HG02763 (cell line): Measurements from ENCODE around the gene MFSD12.
A peak's percentile ranks its signal among the peaks of the same experiment; 100 is the strongest.
"Not testable (repeated sequence)": the region's sequence is repeated elsewhere in the genome, so short reads cannot be mapped to it uniquely, and the experiment has no call there.

ENCODE experiments used
- ATAC-seq: cut with Tn5 transposase; IDR thresholded peaks from one replicate; pipeline ENCODE4 v1.9.1; 2021; ENCODE audit warnings: mild to moderate bottlenecking, moderate library complexity; ENCODE audit not compliant: unreplicated experiment

The MFSD12 gene

DNA sequence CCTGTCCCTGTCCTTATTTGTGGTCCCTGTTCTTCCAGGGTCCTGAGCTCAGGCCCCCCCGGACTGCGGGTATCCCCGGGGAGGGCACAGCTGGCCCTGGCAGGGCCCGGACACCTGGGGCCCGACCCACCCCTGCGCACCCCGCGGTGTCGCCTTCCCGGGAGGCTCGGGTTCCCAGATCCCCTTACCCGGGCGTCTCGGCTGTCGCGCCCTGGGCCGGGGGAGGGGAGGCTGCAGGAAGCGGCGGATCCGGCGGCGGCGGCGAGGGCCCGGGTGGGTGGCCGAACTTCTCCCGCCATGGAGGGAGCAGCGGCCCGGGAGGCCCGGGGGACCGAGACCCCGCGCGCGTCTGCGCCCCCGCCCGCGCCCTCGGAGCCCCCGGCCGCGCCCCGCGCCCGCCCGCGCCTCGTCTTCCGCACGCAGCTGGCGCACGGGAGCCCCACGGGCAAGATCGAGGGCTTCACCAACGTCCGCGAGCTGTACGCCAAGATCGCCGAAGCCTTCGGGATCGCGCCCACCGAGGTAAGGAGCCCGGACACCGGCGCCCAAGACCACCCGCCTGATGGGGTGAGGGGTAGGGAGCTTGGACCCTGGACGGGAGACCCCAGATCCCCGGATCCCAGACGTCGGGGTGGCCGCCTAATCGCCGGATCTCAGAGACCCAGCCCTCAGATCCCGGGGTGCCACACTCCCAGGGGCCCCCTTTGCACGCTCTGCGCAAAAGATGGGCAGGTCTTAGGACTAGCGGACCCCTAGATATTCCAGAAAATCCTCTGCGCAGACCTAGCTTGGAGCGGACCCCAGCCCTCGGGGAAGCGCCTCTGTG lies 28.1 kb upstream of the MFSD12 start, which contains the start of gene GIPC3:
TSS of gene GIPC3 (plus strand) at position 178 of the 826 bp plus-strand sequence. CDS start at position 298, 120 bp downstream.
- no peak for ATAC-seq

- not testable (repeated sequence) for ATAC-seq
These were observed 26.8 kb upstream of the MFSD12 start for GRCh38 chr19:3584036-3584802.

DNA sequence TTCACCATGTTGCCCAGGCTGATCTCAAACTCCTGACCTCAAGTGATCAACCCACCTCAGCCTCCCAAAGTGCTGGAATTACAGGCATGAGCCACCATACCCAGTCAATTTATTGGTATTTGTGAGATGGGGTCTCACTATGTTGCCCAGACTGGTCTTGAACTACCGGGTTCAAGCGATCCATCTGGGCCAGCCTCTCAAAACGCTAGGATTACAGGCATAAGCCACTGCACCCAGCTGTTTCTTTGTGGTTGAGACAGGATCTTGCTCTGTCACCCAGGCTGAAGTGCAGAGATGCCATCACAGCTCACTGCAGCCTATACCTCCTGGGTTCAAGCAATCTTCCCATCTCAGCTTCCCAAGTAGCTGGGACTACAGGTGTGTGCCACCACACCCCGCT lies 24.4 kb upstream of the MFSD12 start:
- not testable (repeated sequence) for ATAC-seq

GRCh38 chr19:3580156-3580934 lies 23.0 kb upstream of the MFSD12 start:
- no peak for ATAC-seq

- no peak for ATAC-seq
These were observed 21.0 kb upstream of the MFSD12 start for GRCh38 chr19:3578390-3578789.

DNA sequence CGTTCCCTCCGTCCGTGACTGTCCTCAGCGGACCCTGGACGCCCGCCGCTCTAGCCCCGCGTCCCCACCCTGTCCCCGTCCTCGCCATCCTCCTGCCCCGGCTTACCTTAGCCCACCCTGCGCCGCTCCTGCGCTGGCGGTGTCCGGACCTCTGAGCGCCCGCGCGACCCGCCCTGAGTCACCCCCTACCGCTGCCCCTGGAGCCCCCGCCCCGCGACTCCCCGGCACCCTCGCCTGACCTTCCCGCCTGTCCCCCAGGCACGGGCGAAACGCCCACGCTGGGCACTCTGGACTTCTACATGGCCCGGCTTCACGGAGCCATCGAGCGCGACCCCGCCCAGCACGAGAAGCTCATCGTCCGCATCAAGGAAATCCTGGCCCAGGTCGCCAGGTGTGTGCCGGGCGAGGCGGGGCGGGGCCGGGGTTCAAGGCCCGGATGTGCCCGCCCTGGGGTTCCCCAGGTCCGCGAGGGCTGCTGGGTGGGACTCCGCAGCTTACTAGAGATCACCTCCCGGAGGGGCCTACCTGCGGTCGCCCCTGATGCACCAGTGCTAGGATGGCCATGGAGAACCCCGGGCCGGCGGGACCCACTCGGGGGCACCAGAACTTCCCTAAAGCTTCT lies 20.4 kb upstream of the MFSD12 start:
- ATAC-seq = no peak

DNA sequence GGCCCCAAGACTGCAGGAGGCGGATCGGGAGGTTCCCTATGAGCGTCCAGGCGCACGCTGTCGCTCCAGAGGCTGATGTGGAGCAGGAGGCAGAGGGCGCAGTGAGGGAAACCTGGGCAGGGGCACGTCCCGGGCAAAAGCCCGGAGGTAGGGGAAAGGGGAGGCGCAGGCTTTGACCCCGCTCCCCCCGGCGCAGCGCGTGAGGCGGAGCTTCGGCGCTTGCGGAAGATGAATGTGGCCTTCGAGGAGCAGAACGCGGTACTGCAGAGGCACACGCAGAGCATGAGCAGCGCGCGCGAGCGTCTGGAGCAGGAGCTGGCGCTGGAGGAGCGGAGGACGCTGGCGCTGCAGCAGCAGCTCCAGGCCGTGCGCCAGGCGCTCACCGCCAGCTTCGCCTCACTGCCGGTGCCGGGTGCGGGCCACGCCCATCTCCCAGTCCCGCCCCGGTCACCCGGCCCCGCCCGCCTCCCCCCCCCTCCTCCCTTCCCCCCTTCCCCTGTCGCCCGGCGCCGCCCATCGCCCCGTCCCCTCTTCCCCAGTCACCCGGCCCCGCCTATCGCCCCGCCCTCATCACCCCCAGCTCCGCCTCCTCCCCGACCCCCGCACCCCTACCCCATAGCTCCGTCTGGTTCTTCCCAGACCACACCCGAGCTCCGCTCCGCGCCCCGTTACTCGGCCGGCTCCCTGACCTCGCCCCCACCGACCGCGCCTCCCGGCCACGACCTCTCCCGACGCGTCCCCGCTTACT lies 19.5 kb upstream of the MFSD12 start:
- no peak for ATAC-seq

GRCh38 chr19:3575949-3576673 lies 18.7 kb upstream of the MFSD12 start:
- ATAC-seq = no peak

- no peak for ATAC-seq
These were observed 17.9 kb upstream of the MFSD12 start for GRCh38 chr19:3575260-3575741.

DNA sequence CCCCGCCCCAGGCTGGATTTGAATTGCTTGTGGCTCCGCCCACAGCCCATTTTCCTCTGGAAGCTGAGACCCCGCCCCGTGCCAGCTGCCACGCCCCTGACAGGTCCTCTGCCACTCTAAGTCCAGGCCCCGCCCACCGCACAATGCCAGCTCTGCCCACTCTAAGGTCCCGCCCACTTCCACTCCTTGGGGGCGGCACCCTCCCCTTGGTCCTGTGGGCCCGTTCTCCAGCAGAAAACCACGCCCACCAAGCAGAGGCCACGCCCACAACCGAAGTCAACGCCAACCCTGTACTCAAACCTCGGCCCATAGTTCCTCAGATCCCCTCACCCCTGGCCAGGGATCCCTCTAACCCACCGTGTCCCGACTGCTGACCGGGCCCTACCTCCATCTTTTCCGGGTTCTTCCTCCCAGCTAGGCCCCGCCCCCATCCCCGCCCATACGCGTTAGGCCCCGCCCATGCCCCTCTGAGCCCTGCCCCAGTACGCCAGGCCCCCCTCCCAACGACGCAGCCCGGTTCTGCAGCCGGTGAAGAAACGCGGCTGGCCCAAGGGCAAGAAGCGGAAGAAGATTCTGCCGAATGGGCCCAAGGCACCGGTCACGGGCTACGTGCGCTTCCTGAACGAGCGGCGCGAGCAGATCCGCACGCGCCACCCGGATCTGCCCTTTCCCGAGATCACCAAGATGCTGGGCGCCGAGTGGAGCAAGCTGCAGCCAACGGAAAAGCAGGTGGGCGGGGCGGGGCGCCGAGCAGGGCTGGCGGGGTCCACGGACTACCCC lies 16.7 kb upstream of the MFSD12 start:
- ATAC-seq = no peak

DNA sequence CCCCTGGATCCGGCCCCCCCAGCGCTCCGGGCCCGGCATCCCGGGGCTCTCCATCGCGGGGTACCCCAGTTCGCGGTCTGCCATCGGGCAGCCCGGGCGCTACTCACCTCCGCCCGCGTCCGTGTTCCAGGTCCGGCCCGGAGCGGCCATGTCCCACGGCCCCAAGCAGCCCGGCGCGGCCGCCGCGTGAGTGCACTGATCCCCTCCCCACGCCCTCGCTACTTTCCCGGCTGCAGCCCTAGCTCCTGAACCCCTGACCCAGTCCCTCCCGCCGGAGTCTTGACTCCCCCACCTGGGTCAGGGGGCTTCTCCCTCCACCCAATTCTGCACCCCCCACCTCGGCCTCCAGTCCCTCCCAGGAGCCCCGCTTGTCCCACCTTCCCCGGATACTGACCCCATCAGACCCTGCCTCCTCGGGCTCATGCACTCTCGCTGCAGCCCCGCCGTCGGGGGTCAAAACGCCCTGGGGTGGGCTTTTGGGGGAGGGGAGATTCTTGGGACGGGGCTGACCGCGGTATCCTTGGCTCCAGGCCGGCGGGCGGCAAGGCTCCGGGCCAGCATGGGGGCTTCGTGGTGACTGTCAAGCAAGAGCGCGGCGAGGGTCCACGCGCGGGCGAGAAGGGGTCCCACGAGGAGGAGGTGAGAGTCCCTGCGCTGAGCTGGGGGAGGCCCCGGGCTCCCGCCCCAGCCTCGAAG lies 15.9 kb upstream of the MFSD12 start:
- peak; percentile 2 for ATAC-seq

- no peak for ATAC-seq
These were observed 15.4 kb upstream of the MFSD12 start, which contains the start of gene HMG20B for GRCh38 chr19:3572855-3573161. Gene HMG20B (plus strand): TSS chr19:3572944. CDS start chr19:3573310, 366 bp downstream.

DNA sequence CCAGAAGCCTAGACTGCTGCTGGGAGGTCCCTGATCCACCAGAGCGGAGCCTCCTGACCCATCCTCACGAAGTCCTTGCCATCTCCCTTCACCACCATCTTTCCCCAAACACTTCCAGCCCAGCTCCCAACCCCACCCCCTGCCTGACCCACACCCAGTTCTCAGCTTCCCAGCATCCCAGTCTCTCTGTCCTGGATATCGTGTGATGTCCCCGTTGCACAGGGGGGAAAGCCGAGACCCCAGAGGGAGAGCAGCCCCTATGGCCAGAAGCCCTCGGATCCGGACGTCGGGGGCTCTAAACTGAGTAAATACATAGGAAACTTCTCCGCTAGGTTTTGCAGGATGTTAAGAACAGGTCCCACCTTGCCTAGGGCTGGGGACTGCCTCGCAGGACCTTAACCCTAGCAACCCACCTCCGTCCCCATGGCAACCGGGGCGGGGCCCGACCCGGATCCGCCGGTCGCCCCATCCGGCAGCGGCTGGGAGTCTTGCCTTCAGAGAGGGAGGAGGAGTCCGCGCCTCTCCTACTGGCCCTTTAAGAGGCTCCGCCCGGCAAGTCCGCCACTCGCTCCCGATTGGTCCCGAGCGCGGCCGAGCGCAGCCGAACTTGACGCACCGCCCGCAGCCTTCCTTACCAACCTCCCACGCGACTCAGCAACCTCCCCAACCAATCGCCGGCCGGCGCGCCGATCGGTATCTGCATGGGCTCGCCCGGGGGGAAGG lies 14.9 kb upstream of the MFSD12 start:
- peak; percentile 91 for ATAC-seq

DNA sequence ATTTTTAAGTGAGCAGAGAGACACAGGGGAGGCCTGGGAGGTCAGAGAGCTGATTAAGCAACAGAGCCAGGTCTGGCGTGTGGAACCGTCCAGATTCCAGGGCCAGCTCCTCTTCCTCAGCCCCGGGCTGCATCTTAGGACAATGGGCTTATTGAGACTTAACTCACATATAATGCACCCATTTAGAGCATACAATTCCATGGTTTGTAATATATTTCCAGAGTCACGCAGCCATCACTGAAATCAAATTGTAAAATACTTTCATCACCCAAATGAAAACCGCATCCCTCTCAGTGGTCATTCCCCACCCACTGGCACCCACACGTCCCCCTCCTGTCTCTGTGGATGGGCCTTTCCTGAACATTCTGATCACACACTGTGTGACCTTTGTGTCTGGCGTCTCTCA lies 13.2 kb upstream of the MFSD12 start:
- no peak for ATAC-seq

DNA sequence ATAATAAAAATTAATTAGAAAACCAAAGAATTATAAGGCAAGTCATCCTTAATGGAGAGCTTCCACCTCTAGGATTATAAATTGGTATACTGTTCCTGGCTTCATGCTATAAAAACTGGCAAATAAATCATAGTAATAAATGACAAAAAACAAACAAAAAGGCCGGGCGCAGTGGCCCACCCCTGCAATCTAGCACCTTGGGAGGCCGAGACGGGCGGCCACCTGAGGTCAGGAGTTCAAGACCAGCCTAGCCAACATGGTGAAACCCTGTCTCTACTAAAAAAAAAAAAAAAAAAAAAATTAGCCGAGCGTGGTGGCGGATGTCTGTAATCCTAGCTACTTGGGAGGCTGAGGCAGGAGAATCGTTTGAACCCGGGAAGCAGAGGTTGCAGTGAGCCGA lies 12.7 kb upstream of the MFSD12 start:
- ATAC-seq = not testable (repeated sequence)

GRCh38 chr19:3565139-3565538 lies 7.8 kb upstream of the MFSD12 start:
- no peak for ATAC-seq
